ENCODE data around the gene SIK3. TPM values are rescaled to one million over a fixed set of nuclear protein-coding genes. Genes with fewer than 3 reads are reported as not detected.

The SIK3 gene
- total RNA-seq, 1 experiment from 2014 or later, result 17.4 TPM

- no peak for TF ChIP-seq CTCF (IDR thresholded peaks at IDR 0.05; ENCODE audit: unreplicated experiment)
- CTCF ChIA-PET, result interaction anchor here (0.7 kb wide), 1 partner anchor 14 kb away, joined by 4 read pairs; no protein-coding TSS in a partner anchor
- DNase-seq, result no peak
- Mint-ChIP-seq H3K4me1 (ENCODE audit: low read depth, unreplicated experiment) (no peaks in the 10 kb centered on the region), H3K36me3 (ENCODE audit: insufficient read depth, unreplicated experiment) (no peaks in the 10 kb centered on the region), H3K27me3 (ENCODE audit: unreplicated experiment) (no peaks in the 10 kb centered on the region), H3K27ac (ENCODE audit: unreplicated experiment) (no peak overlapping the region), H3K9me3 (ENCODE audit: low read depth, unreplicated experiment) (no peaks in the 10 kb centered on the region), H3K4me3 (ENCODE audit: low read depth, unreplicated experiment) (no peak overlapping the region)
- intact Hi-C loops (cut with micrococcal nuclease; ENCODE audit: unreplicated experiment), result no loop called here
- no TSS peak for BruUV-seq (replicated peaks)
Observed at GRCh38 chr11:117011541-117011898, 86.7 kb downstream of the SIK3 start.

GRCh38 chr11:117010808-117011540 is 87.3 kb downstream of the SIK3 start:
- H3K4me3 Mint-ChIP-seq (ENCODE audit: low read depth, unreplicated experiment), result no peak overlapping the region

GRCh38 chr11:117009905-117010605 is 88.2 kb downstream of the SIK3 start:
- CTCF ChIA-PET, result no interaction called here
- Mint-ChIP-seq H3K27ac (ENCODE audit: unreplicated experiment) (no peak overlapping the region), H3K27me3 (ENCODE audit: unreplicated experiment) (no peaks in the 10 kb centered on the region), H3K36me3 (ENCODE audit: insufficient read depth, unreplicated experiment) (no peaks in the 10 kb centered on the region), H3K9me3 (ENCODE audit: low read depth, unreplicated experiment) (no peaks in the 10 kb centered on the region), H3K4me3 (ENCODE audit: low read depth, unreplicated experiment) (no peak overlapping the region), H3K4me1 (ENCODE audit: low read depth, unreplicated experiment) (no peaks in the 10 kb centered on the region)
- intact Hi-C loops (cut with micrococcal nuclease; ENCODE audit: unreplicated experiment), result no loop called here
- TF ChIP-seq CTCF (IDR thresholded peaks at IDR 0.05; ENCODE audit: unreplicated experiment), result no peak
- no TSS peak for BruUV-seq (replicated peaks)
- DNase-seq, result no peak

More at GRCh38 chr11:117010808-117011540, 87.3 kb downstream of the SIK3 start:
- no peaks in the 10 kb centered on the region for H3K36me3 Mint-ChIP-seq (ENCODE audit: insufficient read depth, unreplicated experiment)
- no peaks in the 10 kb centered on the region for H3K4me1 Mint-ChIP-seq (ENCODE audit: low read depth, unreplicated experiment)
- no peak for TF ChIP-seq CTCF (IDR thresholded peaks at IDR 0.05; ENCODE audit: unreplicated experiment)
- no peaks in the 10 kb centered on the region for H3K27me3 Mint-ChIP-seq (ENCODE audit: unreplicated experiment)
- no TSS peak for BruUV-seq (replicated peaks)
- H3K9me3 Mint-ChIP-seq (ENCODE audit: low read depth, unreplicated experiment), result no peaks in the 10 kb centered on the region
- no peak overlapping the region for H3K27ac Mint-ChIP-seq (ENCODE audit: unreplicated experiment)
- DNase-seq, result no peak
- intact Hi-C loops (cut with micrococcal nuclease; ENCODE audit: unreplicated experiment), result no loop called here
- CTCF ChIA-PET, result no interaction called here

- Mint-ChIP-seq H3K4me3 (ENCODE audit: low read depth, unreplicated experiment) (no peak overlapping the region), H3K27me3 (ENCODE audit: unreplicated experiment) (no peaks in the 10 kb centered on the region), H3K4me1 (ENCODE audit: low read depth, unreplicated experiment) (no peaks in the 10 kb centered on the region), H3K36me3 (ENCODE audit: insufficient read depth, unreplicated experiment) (no peaks in the 10 kb centered on the region), H3K27ac (ENCODE audit: unreplicated experiment) (no peak overlapping the region), H3K9me3 (ENCODE audit: low read depth, unreplicated experiment) (no peaks in the 10 kb centered on the region)
- TF ChIP-seq CTCF (IDR thresholded peaks at IDR 0.05; ENCODE audit: unreplicated experiment), result no peak
- BruUV-seq (replicated peaks), result no TSS peak
- CTCF ChIA-PET, result no interaction called here
- no peak for DNase-seq
- intact Hi-C loops (cut with micrococcal nuclease; ENCODE audit: unreplicated experiment), result no loop called here
Observed at GRCh38 chr11:117005758-117006157, 92.5 kb downstream of the SIK3 start.
